ENCODE measurements around the gene TSHZ2.

- TF ChIP-seq CTCF (IDR thresholded peaks at IDR 0.05), result no peak
- no peak for TF ChIP-seq POLR2AphosphoS5 (IDR thresholded peaks at IDR 0.05)
These were observed 283.0 kb downstream of the TSHZ2 start for GRCh38 chr20:53255102-53255710.

Data from esophagus muscularis mucosa (tissue), 3 donors.